Measurements from ENCODE around the gene CEP250. TPM values are rescaled to one million over a fixed set of nuclear protein-coding genes. Genes with fewer than 3 reads are reported as not detected.

Gene CEP250
- total and polyA plus RNA-seq, 8 donors = 23.4 to 80.0 (median 71.3) TPM

DNA sequence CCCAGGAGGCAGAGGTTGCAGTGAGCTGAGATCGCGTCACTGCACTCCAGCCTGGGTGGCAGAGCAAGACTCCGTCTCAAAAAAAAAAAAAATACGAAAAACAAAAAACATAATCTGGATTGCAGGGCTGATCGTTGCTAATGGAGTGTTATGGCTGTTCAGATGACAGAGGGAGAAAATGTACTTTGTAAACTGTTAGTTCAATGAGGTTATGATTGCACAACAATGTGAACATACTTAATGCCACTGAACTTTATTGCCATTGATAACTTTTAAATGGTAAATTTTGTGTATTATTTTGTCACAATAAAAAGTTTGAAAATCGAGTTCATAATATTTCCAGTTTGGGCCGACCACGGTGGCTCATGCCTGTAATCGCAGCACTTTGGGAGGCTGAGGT lies 63.6 kb downstream of the CEP250 start:
- Histone ChIP-seq H3K4me3 (no peak overlapping the region), H3K4me1 (no peaks in the 10 kb centered on the region), H3K9me3 (no peaks in the 10 kb centered on the region), H3K27me3 (no peaks in the 10 kb centered on the region), H3K27ac (no peak overlapping the region), H3K36me3 (peaks cover 0 to 11% of the 10 kb centered on the region in 2 donors)
- TF ChIP-seq, protein P1, sequence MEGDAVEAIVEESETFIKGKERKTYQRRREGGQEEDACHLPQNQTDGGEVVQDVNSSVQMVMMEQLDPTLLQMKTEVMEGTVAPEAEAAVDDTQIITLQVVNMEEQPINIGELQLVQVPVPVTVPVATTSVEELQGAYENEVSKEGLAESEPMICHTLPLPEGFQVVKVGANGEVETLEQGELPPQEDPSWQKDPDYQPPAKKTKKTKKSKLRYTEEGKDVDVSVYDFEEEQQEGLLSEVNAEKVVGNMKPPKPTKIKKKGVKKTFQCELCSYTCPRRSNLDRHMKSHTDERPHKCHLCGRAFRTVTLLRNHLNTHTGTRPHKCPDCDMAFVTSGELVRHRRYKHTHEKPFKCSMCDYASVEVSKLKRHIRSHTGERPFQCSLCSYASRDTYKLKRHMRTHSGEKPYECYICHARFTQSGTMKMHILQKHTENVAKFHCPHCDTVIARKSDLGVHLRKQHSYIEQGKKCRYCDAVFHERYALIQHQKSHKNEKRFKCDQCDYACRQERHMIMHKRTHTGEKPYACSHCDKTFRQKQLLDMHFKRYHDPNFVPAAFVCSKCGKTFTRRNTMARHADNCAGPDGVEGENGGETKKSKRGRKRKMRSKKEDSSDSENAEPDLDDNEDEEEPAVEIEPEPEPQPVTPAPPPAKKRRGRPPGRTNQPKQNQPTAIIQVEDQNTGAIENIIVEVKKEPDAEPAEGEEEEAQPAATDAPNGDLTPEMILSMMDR (IDR thresholded peaks at IDR 0.05) = no peak
- intact Hi-C loops (cut with DNase I) = no loop called here
- ATAC-seq (no peak), DNase-seq (peak in 1 of 4 donors; percentile 39)

DNA sequence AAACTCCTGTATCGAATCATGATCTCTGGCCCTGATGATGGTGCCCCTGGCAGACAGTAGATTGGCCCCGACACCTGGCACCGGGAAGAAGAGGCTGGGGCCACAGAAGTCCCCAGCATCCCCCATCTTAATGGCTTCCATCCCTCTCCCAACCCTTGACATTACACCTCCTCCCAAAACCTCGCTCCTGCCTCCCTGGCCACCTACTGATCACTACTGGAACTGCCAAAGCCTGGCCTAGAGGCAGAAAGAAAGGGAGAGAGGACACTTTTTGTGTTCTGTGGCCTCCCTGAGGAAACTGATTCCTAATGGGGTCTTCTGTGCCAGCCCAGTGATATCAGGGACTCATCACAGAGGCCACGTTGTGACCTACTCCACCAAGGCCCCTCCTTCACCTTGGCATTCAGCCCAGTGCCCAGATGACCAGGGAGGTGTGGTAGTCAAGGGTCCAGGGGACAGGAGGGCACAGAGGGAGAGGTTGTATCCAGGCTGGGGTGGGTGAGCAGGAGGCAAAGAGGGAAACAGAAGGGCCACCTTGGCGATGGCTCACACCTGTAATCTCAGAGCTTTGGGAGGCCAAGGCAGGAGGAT lies 68.0 kb downstream of the CEP250 start:
- Histone ChIP-seq H3K9me3 (no peaks in the 10 kb centered on the region), H3K4me3 (no peak overlapping the region), H3K27ac (no peak overlapping the region), H3K36me3 (no peaks in the 10 kb centered on the region), H3K27me3 (no peaks in the 10 kb centered on the region), H3K4me1 (no peaks in the 10 kb centered on the region)
- intact Hi-C loops (cut with DNase I) = no loop called here
- TF ChIP-seq, protein P1 (IDR thresholded peaks at IDR 0.05) = peak; percentile 27 to 29
- ATAC-seq = peak; percentile 26
- DNase-seq = no peak

GRCh38 chr20:35525639-35526038 lies 70.2 kb downstream of the CEP250 start:
- TF ChIP-seq, protein P1 (IDR thresholded peaks at IDR 0.05) = no peak
- no peak overlapping the region for H3K4me3 ChIP-seq
- no peaks in the 10 kb centered on the region for H3K27me3 ChIP-seq
- H3K36me3 ChIP-seq = no peaks in the 10 kb centered on the region
- no peaks in the 10 kb centered on the region for H3K4me1 ChIP-seq
- ATAC-seq (no peak), DNase-seq (no peak)
- intact Hi-C loops (cut with DNase I) = no loop called here
- H3K9me3 ChIP-seq = no peaks in the 10 kb centered on the region
- no peak overlapping the region for H3K27ac ChIP-seq

DNA sequence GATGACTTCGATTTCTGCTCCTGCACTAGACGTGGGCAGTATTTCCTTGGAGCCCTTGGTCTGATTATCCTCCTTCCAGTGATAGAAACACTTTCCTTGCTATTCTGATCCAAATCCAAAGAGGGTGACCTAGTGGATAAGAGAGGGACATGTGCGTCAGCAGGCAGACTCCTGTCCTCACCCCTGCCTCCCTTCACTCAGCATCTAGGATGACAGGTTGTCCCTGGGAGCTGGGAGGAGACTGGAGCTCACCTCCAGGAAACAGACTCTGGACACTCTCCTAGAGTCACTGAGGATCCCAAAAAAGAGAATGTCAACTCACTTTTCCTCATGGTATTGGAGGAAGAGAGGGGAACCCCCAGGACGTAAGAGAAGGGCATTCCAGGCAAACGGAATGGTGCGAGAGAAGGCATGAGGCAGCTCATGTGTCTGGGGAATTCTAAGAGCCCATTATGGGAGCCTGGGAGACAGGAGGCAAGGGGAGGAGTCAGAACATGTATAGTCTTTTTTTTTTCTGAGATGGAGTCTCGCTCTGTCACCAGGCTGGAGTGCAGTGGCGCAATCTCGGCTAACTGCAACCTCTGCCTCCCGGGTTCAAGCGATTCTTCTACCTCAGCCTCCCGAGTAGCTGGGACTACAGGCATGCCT lies 71.8 kb downstream of the CEP250 start:
- Histone ChIP-seq H3K36me3 (no peaks in the 10 kb centered on the region), H3K9me3 (no peaks in the 10 kb centered on the region), H3K27ac (no peak overlapping the region), H3K4me1 (no peaks in the 10 kb centered on the region), H3K4me3 (no peak overlapping the region), H3K27me3 (no peaks in the 10 kb centered on the region)
- TF ChIP-seq, protein P1 (IDR thresholded peaks at IDR 0.05) = no peak
- intact Hi-C loops (cut with DNase I) = no loop called here
- no peak for DNase-seq
- ATAC-seq = no peak

GRCh38 chr20:35529552-35529951 lies 74.2 kb downstream of the CEP250 start, which contains the start of gene C20orf173:
C20orf173 (minus strand) TSS chr20:35529652; CDS start chr20:35529373, 279 bp downstream.
- no peak for DNase-seq
- Histone ChIP-seq H3K4me3 (no peak within 1 kb of the TSS), H3K9me3 (no peaks in the 10 kb centered on the region), H3K27me3 (no peaks in the 10 kb centered on the region), H3K36me3 (no peaks in the 10 kb centered on the region), H3K27ac (no peak within 1 kb of the TSS), H3K4me1 (no peaks in the 10 kb centered on the region)
- TF ChIP-seq, protein P1 (IDR thresholded peaks at IDR 0.05) = no peak
- intact Hi-C loops (cut with DNase I) = no loop called here
- no peak for ATAC-seq
